ENCODE measurements around the gene GAS7.

DNA sequence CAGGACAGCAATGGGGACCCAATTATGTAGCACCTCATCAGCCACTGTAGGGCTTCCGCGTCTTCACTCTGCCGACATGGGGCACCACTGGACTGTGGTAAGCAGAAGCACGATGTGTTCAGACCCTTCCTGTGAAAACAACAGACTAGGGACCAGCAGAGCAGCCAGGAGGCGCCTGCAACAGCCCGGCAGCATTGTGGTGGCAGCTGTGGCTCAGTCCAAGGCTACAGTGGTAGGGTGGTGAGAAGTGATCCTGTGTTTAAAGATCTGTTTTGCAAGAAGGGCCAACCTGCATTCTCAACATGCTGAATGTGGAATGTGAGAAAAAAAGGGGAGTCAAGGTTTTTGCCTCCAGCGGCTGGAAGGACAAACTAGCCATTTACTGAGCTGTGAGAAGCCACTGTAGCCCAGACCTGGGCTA is 80.8 kb downstream of the GAS7 start:
- TF ChIP-seq POLR2AphosphoS5 (IDR thresholded peaks at IDR 0.05; ENCODE audit: low read depth) (no peak), NANOG (IDR thresholded peaks at IDR 0.05; ENCODE audit: borderline replicate concordance) (no peak), EZH2phosphoT487 (IDR thresholded peaks at IDR 0.05; ENCODE audit: unreplicated experiment) (no peak), EZH2 (IDR thresholded peaks at IDR 0.05; ENCODE audit: low read depth, unreplicated experiment) (no peak), STAT1 (IDR thresholded peaks at IDR 0.05; ENCODE audit: unreplicated experiment) (no peak), JUNB (IDR thresholded peaks at IDR 0.05; ENCODE audit: unreplicated experiment) (no peak), CREB1 (CRISPR knock-in tag; IDR thresholded peaks at IDR 0.05; ENCODE audit: low read depth) (no peak), ZNF331 (CRISPR knock-in tag; IDR thresholded peaks at IDR 0.05; ENCODE audit: low read depth) (no peak), ZNF114 (CRISPR knock-in tag; IDR thresholded peaks at IDR 0.05) (no peak)
- TF ChIP-seq, protein P1, sequence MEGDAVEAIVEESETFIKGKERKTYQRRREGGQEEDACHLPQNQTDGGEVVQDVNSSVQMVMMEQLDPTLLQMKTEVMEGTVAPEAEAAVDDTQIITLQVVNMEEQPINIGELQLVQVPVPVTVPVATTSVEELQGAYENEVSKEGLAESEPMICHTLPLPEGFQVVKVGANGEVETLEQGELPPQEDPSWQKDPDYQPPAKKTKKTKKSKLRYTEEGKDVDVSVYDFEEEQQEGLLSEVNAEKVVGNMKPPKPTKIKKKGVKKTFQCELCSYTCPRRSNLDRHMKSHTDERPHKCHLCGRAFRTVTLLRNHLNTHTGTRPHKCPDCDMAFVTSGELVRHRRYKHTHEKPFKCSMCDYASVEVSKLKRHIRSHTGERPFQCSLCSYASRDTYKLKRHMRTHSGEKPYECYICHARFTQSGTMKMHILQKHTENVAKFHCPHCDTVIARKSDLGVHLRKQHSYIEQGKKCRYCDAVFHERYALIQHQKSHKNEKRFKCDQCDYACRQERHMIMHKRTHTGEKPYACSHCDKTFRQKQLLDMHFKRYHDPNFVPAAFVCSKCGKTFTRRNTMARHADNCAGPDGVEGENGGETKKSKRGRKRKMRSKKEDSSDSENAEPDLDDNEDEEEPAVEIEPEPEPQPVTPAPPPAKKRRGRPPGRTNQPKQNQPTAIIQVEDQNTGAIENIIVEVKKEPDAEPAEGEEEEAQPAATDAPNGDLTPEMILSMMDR (conservative IDR thresholded peaks at IDR 0.05; ENCODE audit: low read depth in 2 of 2): peak in 1 of 2 experiments; percentile 40; a peak in 2 of 4 replicates
- TF ChIP-seq, protein P2, sequence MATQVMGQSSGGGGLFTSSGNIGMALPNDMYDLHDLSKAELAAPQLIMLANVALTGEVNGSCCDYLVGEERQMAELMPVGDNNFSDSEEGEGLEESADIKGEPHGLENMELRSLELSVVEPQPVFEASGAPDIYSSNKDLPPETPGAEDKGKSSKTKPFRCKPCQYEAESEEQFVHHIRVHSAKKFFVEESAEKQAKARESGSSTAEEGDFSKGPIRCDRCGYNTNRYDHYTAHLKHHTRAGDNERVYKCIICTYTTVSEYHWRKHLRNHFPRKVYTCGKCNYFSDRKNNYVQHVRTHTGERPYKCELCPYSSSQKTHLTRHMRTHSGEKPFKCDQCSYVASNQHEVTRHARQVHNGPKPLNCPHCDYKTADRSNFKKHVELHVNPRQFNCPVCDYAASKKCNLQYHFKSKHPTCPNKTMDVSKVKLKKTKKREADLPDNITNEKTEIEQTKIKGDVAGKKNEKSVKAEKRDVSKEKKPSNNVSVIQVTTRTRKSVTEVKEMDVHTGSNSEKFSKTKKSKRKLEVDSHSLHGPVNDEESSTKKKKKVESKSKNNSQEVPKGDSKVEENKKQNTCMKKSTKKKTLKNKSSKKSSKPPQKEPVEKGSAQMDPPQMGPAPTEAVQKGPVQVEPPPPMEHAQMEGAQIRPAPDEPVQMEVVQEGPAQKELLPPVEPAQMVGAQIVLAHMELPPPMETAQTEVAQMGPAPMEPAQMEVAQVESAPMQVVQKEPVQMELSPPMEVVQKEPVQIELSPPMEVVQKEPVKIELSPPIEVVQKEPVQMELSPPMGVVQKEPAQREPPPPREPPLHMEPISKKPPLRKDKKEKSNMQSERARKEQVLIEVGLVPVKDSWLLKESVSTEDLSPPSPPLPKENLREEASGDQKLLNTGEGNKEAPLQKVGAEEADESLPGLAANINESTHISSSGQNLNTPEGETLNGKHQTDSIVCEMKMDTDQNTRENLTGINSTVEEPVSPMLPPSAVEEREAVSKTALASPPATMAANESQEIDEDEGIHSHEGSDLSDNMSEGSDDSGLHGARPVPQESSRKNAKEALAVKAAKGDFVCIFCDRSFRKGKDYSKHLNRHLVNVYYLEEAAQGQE (IDR thresholded peaks at IDR 0.05; ENCODE audit: unreplicated experiment): no peak
- TF ChIP-seq, protein P3, sequence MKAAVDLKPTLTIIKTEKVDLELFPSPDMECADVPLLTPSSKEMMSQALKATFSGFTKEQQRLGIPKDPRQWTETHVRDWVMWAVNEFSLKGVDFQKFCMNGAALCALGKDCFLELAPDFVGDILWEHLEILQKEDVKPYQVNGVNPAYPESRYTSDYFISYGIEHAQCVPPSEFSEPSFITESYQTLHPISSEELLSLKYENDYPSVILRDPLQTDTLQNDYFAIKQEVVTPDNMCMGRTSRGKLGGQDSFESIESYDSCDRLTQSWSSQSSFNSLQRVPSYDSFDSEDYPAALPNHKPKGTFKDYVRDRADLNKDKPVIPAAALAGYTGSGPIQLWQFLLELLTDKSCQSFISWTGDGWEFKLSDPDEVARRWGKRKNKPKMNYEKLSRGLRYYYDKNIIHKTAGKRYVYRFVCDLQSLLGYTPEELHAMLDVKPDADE (IDR thresholded peaks at IDR 0.05): no peak
- TF ChIP-seq, protein P4, sequence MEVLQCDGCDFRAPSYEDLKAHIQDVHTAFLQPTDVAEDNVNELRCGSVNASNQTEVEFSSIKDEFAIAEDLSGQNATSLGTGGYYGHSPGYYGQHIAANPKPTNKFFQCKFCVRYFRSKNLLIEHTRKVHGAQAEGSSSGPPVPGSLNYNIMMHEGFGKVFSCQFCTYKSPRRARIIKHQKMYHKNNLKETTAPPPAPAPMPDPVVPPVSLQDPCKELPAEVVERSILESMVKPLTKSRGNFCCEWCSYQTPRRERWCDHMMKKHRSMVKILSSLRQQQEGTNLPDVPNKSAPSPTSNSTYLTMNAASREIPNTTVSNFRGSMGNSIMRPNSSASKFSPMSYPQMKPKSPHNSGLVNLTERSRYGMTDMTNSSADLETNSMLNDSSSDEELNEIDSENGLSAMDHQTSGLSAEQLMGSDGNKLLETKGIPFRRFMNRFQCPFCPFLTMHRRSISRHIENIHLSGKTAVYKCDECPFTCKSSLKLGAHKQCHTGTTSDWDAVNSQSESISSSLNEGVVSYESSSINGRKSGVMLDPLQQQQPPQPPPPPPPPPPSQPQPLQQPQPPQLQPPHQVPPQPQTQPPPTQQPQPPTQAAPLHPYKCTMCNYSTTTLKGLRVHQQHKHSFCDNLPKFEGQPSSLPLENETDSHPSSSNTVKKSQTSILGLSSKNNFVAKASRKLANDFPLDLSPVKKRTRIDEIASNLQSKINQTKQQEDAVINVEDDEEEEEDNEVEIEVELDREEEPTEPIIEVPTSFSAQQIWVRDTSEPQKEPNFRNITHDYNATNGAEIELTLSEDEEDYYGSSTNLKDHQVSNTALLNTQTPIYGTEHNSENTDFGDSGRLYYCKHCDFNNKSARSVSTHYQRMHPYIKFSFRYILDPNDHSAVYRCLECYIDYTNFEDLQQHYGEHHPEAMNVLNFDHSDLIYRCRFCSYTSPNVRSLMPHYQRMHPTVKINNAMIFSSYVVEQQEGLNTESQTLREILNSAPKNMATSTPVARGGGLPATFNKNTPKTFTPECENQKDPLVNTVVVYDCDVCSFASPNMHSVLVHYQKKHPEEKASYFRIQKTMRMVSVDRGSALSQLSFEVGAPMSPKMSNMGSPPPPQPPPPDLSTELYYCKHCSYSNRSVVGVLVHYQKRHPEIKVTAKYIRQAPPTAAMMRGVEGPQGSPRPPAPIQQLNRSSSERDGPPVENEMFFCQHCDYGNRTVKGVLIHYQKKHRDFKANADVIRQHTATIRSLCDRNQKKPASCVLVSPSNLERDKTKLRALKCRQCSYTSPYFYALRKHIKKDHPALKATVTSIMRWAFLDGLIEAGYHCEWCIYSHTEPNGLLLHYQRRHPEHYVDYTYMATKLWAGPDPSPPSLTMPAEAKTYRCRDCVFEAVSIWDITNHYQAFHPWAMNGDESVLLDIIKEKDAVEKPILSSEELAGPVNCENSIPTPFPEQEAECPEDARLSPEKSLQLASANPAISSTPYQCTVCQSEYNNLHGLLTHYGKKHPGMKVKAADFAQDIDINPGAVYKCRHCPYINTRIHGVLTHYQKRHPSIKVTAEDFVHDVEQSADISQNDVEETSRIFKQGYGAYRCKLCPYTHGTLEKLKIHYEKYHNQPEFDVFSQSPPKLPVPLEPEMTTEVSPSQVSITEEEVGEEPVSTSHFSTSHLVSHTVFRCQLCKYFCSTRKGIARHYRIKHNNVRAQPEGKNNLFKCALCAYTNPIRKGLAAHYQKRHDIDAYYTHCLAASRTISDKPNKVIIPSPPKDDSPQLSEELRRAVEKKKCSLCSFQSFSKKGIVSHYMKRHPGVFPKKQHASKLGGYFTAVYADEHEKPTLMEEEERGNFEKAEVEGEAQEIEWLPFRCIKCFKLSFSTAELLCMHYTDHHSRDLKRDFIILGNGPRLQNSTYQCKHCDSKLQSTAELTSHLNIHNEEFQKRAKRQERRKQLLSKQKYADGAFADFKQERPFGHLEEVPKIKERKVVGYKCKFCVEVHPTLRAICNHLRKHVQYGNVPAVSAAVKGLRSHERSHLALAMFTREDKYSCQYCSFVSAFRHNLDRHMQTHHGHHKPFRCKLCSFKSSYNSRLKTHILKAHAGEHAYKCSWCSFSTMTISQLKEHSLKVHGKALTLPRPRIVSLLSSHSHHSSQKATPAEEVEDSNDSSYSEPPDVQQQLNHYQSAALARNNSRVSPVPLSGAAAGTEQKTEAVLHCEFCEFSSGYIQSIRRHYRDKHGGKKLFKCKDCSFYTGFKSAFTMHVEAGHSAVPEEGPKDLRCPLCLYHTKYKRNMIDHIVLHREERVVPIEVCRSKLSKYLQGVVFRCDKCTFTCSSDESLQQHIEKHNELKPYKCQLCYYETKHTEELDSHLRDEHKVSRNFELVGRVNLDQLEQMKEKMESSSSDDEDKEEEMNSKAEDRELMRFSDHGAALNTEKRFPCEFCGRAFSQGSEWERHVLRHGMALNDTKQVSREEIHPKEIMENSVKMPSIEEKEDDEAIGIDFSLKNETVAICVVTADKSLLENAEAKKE (CRISPR knock-in tag; IDR thresholded peaks at IDR 0.05): no peak
